Measurements from ENCODE around the gene ARRDC5. TPM values are rescaled to one million over a fixed set of nuclear protein-coding genes. Genes with fewer than 3 reads are reported as not detected.
A peak's percentile ranks its signal among the peaks of the same experiment; 100 is the strongest.

The ARRDC5 gene
- total and polyA plus RNA-seq, 4 donors = 0.39 to 0.64 (median 0.53) TPM

- no peak overlapping the region for H3K27ac ChIP-seq (ENCODE audit: low read depth in 1 of 2, low read length in 1 of 2)
- H3K9me3 ChIP-seq (ENCODE audit: control insufficient read depth in 4 of 4, insufficient read depth in 3 of 4, low read length in 3 of 4) = no peaks in the 10 kb centered on the region
- peak overlapping the region in 1 of 2 donors; percentile 45 for H3K9ac ChIP-seq (ENCODE audit: insufficient read depth in 1 of 2, low read length in 2 of 2)
- ATAC-seq (ENCODE audit: insufficient read depth, low FRiP score) (no peak), DNase-seq (peak in 1 of 3 donors; percentile 20)
- H3K4me3 ChIP-seq = no peak overlapping the region
- WGBS, 2 donors = 46 to 48% methylated on average over 15 of the region's 15 CpGs
- H3K27me3 ChIP-seq (ENCODE audit: control insufficient read depth in 3 of 3, insufficient read depth in 3 of 3, low read length in 2 of 3) = no peaks in the 10 kb centered on the region
- no peak for TF ChIP-seq CTCF (IDR thresholded peaks at IDR 0.05; ENCODE audit: control extremely low read depth, extremely low read depth)
- peaks cover 0 to 20% (median 14%) of the 10 kb centered on the region in 5 donors for H3K4me1 ChIP-seq (ENCODE audit: control insufficient read depth in 5 of 5, insufficient read depth in 5 of 5, low read length in 5 of 5)
- H3K36me3 ChIP-seq (ENCODE audit: control insufficient read depth in 4 of 4, insufficient read depth in 4 of 4, low read length in 4 of 4) = no peaks in the 10 kb centered on the region
Measured at GRCh38 chr19:4911314-4911713, 8.6 kb upstream of the ARRDC5 start.

- peak overlapping the region in 1 of 2 donors; percentile 15 for H3K27ac ChIP-seq (ENCODE audit: low read depth in 1 of 2, low read length in 1 of 2)
- no peak for ATAC-seq (ENCODE audit: insufficient read depth, low FRiP score)
- no peaks in the 10 kb centered on the region for H3K27me3 ChIP-seq (ENCODE audit: control insufficient read depth in 3 of 3, insufficient read depth in 3 of 3, low read length in 2 of 3)
- H3K9me3 ChIP-seq (ENCODE audit: control insufficient read depth in 4 of 4, insufficient read depth in 3 of 4, low read length in 3 of 4) = no peaks in the 10 kb centered on the region
- H3K4me1 ChIP-seq (ENCODE audit: control insufficient read depth in 5 of 5, insufficient read depth in 5 of 5, low read length in 5 of 5) = peaks cover 0 to 20% (median 14%) of the 10 kb centered on the region in 5 donors
- peak overlapping the region in 1 of 2 donors; percentile 42 for H3K9ac ChIP-seq (ENCODE audit: insufficient read depth in 1 of 2, low read length in 2 of 2)
- DNase-seq = peak; percentile 35 to 58 (median 51)
- no peak for TF ChIP-seq CTCF (IDR thresholded peaks at IDR 0.05; ENCODE audit: control extremely low read depth, extremely low read depth)
- no peaks in the 10 kb centered on the region for H3K36me3 ChIP-seq (ENCODE audit: control insufficient read depth in 4 of 4, insufficient read depth in 4 of 4, low read length in 4 of 4)
- H3K4me3 ChIP-seq = peak overlapping the region; percentile 30
- 14 to 15% methylated on average over 23 of the region's 23 CpGs for WGBS, 2 donors
Measured at GRCh38 chr19:4910594-4911281, 8.0 kb upstream of the ARRDC5 start.

- 1% methylated on average over 49 to 79 of the region's 85 CpGs for WGBS, 2 donors
- no peaks in the 10 kb centered on the region for H3K36me3 ChIP-seq (ENCODE audit: control insufficient read depth in 4 of 4, insufficient read depth in 4 of 4, low read length in 4 of 4)
- no peaks in the 10 kb centered on the region for H3K9me3 ChIP-seq (ENCODE audit: control insufficient read depth in 4 of 4, insufficient read depth in 3 of 4, low read length in 3 of 4)
- peak overlapping the region; percentile 72 for H3K4me3 ChIP-seq
- H3K9ac ChIP-seq (ENCODE audit: insufficient read depth in 1 of 2, low read length in 2 of 2) = peak overlapping the region in 1 of 2 donors; percentile 42
- DNase-seq (peak; percentile 92 to 94 (median 93)), ATAC-seq (ENCODE audit: insufficient read depth, low FRiP score) (peak; percentile 90)
- H3K27me3 ChIP-seq (ENCODE audit: control insufficient read depth in 3 of 3, insufficient read depth in 3 of 3, low read length in 2 of 3) = no peaks in the 10 kb centered on the region
- TF ChIP-seq CTCF (IDR thresholded peaks at IDR 0.05; ENCODE audit: control extremely low read depth, extremely low read depth) = no peak
- H3K4me1 ChIP-seq (ENCODE audit: control insufficient read depth in 5 of 5, insufficient read depth in 5 of 5, low read length in 5 of 5) = peaks cover 0 to 20% (median 14%) of the 10 kb centered on the region in 5 donors
- no peak overlapping the region for H3K27ac ChIP-seq (ENCODE audit: low read depth in 1 of 2, low read length in 1 of 2)
Measured at GRCh38 chr19:4909897-4910593, 7.3 kb upstream of the ARRDC5 start.
